ENCODE results near the gene HHAT. TPM values are rescaled to one million over a fixed set of nuclear protein-coding genes. Genes with fewer than 3 reads are reported as not detected.

Gene HHAT
- total and polyA plus RNA-seq, 12 donors: 0.81 to 4.3 (median 2.6) TPM

- no peaks in the 10 kb centered on the region for H3K36me3 ChIP-seq
- intact Hi-C loops (cut with DNase I): no loop called here
- H3K27ac ChIP-seq: no peak overlapping the region
- H3K9me3 ChIP-seq: no peaks in the 10 kb centered on the region
- H3K4me1 ChIP-seq: no peaks in the 10 kb centered on the region
- TF ChIP-seq CTCF (IDR thresholded peaks at IDR 0.05): no peak
- H3K27me3 ChIP-seq: peaks cover 0 to 20% (median 7%) of the 10 kb centered on the region in 7 donors
- H3K4me3 ChIP-seq: no peak overlapping the region
- DNase-seq (no peak), ATAC-seq (no peak)
- 37 to 39% methylated on average over 1 of the region's 1 CpG for WGBS, 2 donors
These were observed 393.8 kb downstream of the HHAT start for GRCh38 chr1:210722410-210723081.

GRCh38 chr1:210723646-210724045, 394.9 kb downstream of the HHAT start:
- H3K27ac ChIP-seq: no peak overlapping the region
- H3K4me3 ChIP-seq: no peak overlapping the region
- no peak for ATAC-seq
- 21 to 23% methylated on average over 4 of the region's 4 CpGs for WGBS, 2 donors
- intact Hi-C loops (cut with DNase I): no loop called here
- TF ChIP-seq CTCF (IDR thresholded peaks at IDR 0.05): no peak
- H3K9me3 ChIP-seq: no peaks in the 10 kb centered on the region
- H3K36me3 ChIP-seq: no peaks in the 10 kb centered on the region
- H3K27me3 ChIP-seq: peaks cover 0 to 20% (median 7%) of the 10 kb centered on the region in 7 donors
- no peak for DNase-seq
- H3K4me1 ChIP-seq: no peaks in the 10 kb centered on the region

- intact Hi-C loops (cut with DNase I): no loop called here
- no peaks in the 10 kb centered on the region for H3K36me3 ChIP-seq
- TF ChIP-seq CTCF (IDR thresholded peaks at IDR 0.05): no peak
- no peaks in the 10 kb centered on the region for H3K9me3 ChIP-seq
- no peak for ATAC-seq
- no peak overlapping the region for H3K4me3 ChIP-seq
- H3K4me1 ChIP-seq: no peaks in the 10 kb centered on the region
- DNase-seq: no peak
- WGBS, 2 donors: 75 to 85% methylated on average over 2 of the region's 2 CpGs
- no peak overlapping the region for H3K27ac ChIP-seq
- H3K27me3 ChIP-seq: peaks cover 0 to 20% (median 7%) of the 10 kb centered on the region in 7 donors
These were observed 396.1 kb downstream of the HHAT start for GRCh38 chr1:210724768-210725167.

Other genes starting within 250 kb of the HHAT start
- 1 to 10 TPM; 1.5 to 5.4 (median 2.8) TPM for gene SERTAD4, start 96.1 kb upstream of the HHAT start, total RNA-seq
- gene SERTAD4, start 96.1 kb upstream of the HHAT start, polyA plus RNA-seq: 1 to 10 TPM; 2.1 to 2.3 TPM

Measured in heart right ventricle (tissue), 16 donors.